NCI-H2081 (cell line): ENCODE results near the gene OPCML.

Experiments used
- DNase-seq, 2 experiments: peaks; one replicate each; lab custom pipeline; 2025; lab: John Stamatoyannopoulos, UW

OPCML gene

DNA sequence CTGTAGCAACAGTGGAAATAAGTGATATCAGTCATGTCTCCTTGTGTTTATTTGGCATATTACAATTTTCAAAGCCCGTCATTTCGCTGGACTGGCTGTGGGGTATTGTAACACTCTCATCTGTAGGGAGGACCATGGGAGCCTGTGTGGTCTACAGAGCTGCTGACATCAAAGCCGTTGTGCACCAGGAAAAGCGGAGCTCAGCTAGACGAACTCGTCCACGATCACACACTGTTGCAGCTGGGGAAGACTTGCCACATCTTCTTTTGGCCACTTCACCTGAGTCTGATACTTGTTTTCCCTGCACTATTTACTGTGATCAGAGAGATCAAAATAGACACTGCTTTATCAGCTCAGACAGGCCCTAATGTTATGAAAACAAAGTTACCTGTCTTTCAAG, 741.3 kb downstream of the OPCML start:
- DNase-seq, result no peak

DNA sequence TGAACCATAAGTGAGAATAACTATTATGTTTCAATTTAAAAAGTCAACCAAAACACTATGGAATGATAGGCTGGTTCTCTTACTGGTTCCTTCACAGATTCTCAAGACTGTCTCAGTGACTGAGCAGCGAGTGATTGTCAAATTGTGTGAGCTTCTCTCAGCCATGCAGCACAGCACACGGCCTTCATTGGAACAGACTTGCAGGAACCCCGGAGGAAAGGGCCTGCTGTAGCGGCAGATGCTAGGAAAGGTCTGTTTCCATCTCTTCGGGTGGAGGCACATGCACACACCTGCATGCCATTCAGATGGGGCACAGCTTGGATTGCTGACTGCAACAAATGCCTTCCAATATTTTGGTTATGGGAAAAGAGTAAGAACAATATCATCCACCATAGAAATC, 741.8 kb downstream of the OPCML start:
- DNase-seq, result no peak

DNA sequence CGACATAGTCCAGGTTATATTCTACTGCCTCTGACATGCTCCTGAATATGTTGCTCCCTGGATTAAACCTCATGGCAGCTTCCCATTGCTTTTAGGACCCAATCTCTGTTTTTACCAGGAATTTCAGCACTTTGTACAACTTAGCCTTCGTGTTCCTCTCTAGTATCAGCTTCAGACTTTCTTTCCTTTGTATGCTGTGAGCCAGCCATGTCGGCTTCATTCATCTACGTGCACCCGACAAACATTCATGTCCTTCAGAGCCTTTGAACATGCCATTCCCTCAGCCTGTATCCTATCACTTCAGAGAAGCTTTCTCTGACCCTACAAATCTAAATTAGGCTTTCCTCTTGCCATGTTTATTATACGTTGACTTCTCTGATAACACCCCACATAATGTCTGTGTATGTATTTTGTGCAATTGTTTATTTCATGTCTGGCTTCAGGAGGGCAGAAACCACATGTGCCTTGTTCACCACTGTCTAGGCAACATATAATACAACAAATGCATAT, 743.4 kb downstream of the OPCML start:
- DNase-seq, result no peak

DNA sequence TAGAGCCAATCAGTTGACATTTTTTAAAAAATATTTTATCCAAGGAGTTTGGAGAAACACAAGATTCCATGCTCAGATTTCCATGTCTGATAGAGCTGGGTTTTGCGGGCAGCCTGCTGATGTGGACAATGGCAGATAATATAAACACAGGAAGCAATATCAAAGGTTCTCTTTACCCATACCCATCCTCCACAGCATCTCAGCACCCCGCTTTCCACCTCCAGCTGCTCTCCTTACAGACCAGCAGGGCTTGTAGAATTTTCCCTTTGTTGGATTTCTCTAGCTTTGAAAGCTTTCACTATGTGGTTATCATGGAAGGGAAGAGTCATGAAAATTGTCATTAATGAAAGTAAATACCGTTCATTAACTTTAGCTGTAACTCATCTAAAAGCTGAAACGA, 746.4 kb downstream of the OPCML start:
- no peak for DNase-seq

DNA sequence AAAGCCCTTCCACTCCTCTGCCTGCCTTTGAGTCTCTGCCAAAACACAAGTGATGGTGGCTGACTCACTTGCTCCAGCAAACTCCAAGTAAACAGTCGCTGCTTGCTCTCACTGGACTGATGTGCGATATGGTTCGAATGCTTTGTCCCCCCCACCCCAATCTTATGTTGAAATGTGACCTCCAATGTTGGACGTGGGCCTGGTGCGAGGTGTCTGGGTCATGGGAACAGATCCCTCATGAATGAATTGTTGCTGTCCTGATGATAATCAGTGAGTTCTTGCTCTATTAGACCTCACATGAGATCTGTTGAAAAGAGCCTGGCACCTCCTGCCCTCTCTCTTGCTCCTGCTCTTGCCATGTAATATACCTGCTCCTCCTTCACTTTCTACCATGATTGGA, 747.9 kb downstream of the OPCML start:
- DNase-seq, result no peak

DNA sequence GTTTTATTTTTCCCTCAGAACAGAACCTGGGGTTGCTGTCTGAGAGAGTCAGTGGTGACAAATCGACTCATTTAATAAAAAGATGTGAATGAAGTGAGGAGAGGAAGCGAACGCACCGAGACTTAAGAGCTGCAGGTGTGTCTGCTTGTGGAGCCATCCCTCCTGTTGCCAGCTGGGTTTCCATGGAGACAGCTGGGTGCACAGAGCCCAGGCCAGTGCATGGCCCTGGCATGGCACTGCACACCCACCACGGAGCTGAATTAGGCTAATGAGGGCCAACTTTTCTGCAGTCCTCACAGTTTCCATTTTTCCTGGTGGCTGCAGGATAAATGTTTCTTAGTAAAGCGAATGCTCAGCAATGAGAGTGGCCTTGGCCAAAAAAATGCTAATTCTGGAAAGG, 750.2 kb downstream of the OPCML start:
- peak in 1 of 2 experiments; percentile 20 for DNase-seq

DNA sequence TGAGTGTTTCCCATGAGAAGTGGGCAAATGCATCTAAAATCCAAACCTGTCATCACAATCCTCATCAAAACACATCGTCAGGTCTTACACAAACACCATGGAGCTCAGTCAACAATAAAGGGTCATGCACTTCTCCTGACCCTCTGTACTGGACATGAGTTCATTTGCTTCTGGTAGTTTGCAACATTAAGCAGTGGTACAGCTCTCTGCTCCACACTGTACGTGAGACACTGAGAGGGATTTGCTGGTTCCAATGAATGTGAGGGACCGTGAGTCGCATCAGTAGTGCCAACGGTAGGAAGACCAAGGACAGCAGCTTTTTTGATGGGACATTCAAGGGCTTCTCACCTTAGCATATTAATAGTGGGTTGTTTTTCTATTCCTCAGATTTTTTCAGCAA, 752.3 kb downstream of the OPCML start:
- DNase-seq, result no peak

DNA sequence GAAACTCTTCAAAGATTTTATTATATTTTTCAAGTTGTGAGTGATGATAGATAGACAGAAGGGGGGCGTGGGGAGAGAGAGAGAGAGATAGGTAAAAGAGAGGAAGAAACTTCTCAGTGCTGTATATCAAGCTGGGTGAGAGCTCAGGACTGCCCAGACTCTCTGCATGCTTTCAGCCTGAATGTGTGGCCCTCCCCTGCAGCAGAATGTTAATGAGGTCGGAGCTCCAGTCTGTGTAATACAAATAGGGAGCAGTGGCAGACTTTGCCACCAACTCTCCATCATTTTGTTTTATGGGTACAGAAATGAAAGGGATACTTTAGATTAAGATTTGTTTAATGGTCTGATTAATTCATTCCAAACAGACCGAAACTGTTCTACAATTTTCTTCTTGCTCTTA, 752.8 kb downstream of the OPCML start:
- DNase-seq, result no peak

DNA sequence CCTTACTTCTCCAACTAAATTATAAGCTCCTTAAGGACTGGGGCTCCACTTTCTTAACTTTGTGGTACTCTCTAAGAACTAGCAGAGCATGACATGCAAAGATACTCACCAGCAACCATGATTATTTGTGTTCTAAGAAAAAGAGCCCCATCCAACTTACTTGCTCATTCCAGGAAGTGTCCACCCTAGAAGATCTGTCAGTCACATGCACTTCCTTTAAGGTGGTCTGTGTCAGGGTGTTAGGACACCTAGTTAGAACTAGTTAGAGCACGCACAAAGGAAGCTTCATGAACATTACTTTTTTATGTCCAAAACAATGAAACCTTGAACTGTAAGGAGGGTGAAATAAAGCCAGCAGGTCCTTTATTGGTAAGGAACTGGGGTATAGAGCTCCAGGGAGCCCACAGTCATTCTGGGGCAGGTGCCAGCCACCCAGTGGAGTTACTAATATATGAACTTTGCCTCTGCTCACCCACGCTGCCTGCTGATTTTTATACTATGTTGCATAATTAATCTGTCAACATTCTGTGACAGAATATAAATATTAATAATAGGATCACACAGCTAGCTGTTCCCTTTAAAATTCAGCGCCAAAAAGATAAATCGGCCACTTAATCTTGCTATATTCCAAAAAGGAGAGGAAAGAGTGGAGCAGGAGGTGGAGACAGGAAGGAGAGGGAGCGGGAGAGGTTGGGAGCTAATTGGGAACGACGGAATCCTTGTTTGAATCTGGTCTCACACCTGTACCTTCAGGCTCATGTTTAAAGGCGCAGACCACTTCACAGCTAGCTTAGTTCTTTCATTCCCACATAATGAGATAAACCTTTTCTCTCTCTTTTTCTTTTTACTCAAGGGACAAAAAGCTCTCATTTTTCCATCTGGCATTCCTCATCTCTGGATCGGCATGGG, 755.0 kb downstream of the OPCML start:
- DNase-seq, result peak in 1 of 2 experiments; percentile 43

DNA sequence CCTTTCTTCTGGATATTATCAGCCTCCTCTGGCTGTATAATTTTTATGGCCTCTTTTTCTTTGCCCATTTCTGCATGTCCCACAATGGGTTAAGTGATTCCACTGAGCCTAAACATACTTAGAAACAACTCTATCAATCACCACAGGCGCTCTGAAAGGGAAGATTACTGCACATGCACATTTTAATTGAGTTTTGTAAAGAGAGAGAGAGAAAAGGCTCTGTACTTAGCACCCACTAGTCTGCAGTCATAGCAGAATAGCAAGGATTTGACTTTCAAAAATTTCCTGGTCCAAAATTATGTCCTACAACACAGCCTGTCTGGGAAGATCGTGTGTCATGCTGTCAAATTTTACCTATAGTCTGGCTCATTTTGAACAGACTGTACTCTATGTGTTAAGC, 758.5 kb downstream of the OPCML start:
- DNase-seq, result no peak

DNA sequence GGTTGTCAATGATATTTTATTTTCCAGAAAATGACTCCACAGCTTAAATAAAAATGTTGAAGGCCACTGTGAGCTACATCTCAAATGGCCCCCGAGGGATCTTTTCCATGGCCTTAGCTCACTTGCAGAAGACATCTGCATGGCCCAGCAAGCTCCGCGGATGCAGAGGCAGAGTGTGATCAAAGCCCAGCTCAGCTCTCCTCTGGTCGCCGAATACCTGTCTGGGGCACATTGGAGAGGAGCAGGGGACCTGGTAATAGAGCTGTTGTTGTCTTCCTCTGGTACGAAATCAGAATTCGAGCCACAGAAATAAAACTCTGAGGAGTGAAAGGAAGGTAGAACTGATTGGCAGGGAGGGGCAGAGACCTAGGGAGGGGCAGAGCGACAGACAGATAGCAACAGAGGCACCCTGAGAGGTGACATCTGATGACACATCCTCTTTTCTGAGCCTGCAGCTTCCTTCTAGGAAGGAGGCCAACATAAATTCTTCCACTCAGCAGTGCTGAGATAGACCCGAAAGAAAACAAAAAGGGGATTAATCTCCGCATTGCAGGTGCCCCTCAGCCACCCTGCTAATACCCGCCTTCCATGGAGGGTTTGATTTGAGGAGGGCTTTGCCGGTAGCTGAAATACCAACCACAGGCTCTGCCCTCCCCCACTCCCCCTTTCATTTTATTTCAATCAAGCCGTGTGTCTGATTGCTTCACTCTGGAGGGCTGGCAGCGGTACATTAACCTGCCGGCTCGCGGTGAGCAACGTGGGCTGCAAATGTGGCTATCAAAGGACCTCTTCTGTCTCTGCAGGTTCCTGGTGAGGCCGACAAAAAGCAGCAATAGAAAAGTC, 759.4 kb downstream of the OPCML start:
- DNase-seq, result no peak

DNA sequence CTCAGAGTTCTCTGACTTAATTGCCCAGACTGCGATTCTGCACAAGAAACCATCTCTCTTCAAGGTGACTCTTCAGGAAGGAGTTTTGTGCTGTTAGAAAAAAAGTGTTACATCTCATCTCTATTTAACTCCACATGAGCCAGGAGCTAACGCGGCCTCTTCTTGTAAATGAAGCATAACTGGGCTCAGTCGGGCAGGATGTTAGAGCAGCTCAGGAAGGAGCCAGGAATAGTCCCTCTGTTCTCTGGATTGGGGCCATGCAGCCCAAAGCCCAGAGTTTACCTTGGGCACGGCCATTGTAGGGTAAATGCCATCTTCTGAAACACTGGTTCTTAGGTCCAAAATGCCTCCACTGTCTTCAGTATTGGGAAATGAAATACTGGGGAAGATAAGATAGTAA, 760.6 kb downstream of the OPCML start:
- DNase-seq, result no peak

DNA sequence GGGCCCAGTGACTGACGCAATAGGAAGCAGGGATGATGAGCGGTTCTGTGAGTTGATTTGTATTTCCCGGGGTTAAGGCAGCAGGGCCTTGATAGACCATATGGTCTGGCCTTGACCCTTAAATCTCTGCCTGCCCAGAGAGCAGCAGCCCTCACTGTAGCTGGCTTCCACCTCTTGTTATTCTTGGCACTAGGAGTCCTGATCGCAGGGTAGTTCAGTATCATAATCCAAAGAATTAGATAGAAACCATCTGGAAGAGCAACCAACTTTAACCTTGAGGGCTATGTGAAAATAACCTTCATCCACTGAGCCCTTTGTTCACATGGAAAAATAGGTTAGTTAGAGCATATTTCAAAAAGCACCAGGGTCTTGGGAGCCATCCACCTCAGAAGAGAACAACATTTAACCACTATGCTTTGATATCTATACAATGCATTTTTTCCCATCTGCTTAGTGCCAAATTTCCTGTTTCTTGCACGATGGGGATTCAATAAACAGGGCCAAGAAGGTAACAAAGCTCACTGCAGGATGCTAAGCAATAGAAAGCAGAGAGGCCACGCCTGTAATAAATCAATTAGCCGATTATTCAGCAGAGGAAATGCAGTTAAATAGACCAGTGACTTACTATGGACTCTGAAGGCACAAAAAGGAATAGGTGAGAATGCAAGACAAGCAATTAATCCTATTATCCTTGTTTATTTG, 761.3 kb downstream of the OPCML start:
- DNase-seq, result no peak

DNA sequence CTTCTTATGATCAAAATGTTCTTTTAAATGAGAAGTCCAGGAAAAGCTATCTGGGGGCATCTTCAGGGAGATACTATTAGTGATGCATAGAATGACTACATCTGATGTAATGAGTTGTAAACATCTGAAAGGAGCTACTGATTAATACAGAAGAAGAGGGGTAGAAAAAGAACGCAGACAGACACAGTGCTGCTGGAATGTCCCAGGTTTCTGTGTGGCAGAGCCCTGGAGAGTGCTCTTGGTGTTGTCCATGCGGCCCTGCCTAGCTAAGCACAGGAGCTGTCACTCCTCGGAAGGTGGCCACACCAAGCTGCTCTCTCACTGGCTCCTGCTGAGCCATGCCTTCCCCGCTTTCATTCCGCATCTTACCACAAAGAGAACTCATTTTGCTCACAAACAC, 768.8 kb downstream of the OPCML start:
- DNase-seq, result no peak

DNA sequence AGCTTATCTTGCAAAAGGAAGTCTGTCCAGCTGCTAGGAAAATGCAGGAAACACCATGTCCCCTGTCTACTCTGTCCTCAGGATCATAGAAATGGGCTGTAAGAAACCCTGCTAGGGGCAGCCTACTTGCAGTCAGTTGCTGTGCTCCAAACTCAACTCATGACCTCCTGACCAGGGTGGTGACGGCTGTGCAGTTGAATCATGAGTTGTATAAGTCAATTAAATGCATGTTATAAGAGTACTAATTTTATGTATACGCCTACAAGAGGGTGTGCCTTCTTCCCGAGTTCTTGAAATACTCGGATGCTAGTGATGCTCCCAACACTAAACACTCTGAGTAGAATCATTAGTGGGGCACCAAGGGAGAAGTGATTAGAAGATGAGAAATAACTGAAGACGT, 776.4 kb downstream of the OPCML start:
- DNase-seq, result no peak

DNA sequence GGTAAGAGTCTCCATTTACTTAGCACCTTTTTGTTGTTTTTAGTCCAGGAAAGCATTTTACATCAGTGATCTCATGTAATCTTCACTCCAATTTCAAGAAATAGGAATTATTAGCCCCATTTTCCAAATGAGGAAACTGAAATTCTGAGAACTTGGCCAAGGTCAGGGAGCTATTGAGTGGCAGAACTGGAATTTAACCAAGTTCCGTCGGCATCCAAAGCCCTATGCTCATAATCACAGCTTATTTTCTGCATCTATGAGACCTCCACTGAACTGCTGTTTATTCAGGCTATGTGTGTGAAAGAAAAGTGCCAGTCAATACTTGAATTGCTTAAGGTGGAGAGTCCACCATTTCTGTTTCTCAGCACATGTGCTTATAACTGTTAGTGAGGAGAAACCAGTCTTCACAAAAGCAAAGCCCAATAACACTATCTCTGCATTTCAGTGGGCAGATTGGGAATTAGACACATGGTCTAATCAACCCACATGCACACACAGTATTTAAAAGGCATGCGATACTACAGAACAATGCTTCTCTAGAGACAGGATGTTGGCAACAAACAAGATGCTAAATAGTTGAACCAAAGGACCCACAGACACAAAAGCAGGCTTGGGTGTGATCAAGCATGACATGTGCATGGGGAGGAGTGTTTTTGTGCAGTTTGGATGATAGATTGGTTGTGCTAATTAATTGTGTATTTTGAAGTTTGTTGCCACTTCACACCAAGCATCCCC, 780.6 kb downstream of the OPCML start:
- DNase-seq, result no peak

DNA sequence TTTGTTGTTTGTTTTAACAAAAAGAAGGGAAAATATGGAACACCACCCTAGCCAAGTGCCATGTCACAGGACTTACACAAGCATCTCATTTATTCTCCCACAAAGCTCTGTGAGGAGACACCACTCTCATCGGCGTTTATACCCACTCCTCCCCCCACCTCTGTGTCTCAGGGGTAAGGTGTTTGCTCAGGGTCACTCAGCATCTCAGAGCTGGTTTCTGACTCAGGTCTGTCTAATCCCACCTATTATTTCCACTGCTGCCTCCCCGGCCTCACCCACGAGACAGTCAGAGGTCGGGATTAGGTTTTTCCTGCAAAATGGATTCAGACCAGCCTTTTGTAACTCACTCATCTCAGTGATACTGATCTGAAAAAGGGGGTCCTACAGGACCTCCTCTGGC, 786.0 kb downstream of the OPCML start:
- no peak for DNase-seq

DNA sequence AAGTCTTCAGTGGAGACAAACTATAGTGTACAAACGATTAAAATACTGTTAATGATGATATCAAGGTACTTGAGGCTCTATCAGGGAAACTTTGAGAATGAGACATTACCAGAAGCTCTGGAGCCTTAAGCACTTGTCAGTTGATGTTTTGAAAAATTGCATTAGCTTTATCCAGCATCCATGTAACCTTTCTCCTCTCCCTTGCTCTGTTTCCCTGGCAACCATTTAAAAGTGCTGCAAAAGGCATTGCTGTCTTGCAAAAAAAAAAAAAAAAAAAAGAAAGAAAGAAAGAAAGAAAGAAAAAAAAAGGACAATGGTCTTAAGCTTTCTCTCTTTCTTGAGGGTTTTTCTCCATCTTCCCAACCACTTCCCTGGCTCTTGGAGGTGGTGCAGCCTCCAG, 787.0 kb downstream of the OPCML start:
- DNase-seq, result no peak

DNA sequence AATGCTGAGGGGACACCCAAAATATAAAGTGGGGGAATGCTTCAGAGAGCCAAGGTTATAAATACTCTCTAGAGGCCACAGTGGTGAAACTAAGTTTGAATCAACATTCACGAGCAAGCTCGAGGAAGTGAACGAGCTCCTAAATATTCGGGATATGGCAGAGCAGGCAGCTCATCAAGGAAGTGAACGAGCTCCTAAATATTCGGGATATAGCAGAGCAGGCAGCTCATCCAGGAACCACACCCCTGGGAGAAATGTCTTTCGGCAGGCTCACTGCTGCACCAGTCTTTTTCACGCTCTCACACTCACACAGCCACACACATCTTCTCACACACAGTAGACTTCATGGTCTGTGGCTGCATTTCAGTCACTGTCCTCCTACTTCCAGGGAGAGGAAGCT, 787.5 kb downstream of the OPCML start:
- no peak for DNase-seq

DNA sequence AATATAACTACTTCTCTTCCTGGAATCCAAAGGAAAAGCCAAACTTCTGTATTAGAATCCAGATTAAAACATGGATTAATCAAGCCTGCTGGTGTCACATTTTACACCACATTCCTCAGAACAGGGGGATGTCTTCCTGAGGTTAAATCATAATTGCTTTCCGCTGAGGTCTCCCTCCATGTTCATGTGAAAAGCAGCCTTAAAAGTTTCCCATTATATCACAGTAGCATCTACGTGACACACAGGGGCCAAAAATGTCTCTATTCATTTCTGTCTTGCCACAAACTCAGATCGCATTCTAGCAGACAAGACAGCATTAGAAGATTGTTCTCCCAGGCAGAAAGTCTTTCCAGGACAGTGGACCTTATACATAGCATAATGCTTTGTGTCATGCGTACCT, 788.7 kb downstream of the OPCML start:
- no peak for DNase-seq

DNA sequence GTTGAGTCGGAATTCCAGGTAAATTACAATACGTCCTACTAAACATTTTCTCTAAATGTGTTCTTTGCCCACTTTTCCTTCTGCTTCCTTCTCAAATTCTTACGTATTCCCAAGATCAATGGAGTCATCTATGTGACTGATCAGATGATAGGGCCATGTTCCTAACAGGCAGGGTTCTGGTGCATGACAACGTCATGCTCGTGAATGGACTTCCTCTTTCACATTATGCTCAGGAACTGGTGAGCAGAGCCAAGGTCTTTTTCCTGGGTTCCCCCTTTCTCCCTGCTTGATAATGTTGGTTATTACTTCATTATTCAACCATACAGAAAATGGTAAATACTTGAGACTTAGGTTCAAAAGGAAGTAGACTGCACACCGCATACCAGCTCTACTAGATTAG, 789.4 kb downstream of the OPCML start:
- no peak for DNase-seq

DNA sequence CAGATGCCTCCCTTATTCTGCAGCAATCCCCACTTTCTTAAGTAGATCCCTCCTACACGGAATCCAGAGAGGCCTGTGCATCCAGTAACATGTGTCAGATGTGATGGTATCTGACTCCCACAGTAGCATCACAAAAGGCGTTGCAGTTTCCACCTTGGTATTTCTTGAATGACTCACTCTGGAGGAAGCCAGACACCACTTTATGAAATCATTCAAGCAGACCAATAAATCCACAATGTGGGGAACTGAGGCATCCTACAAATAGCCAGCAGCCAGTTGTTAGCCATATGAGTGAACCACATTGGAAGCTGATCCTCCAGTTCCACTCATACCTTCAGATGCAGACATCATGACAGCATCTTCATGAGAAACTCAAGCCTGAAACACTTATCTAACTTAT, 798.1 kb downstream of the OPCML start:
- no peak for DNase-seq
